ENCODE measurements around the gene MYO5A. TPM values are rescaled to one million over a fixed set of nuclear protein-coding genes. Genes with fewer than 3 reads are reported as not detected.

Gene MYO5A
- total RNA-seq, 1 experiment from 2014 or later, result 21.8 TPM

- H3K27ac ChIP-seq (ENCODE audit: insufficient read length, low read depth, low read length), result peak overlapping the region; percentile 88
- H3K27me3 ChIP-seq (ENCODE audit: insufficient read depth, low read length), result no peaks in the 10 kb centered on the region
- Mint-ChIP-seq H3K9me3 (no peaks in the 10 kb centered on the region), H3K27ac (peak overlapping the region; percentile 84 to 99 (median 99)), H3K4me3 (peak overlapping the region in 1 of 2 experiments; percentile 58; a peak in 2 of 5 replicates), H3K4me1 (peaks cover 69 to 71% of the 10 kb centered on the region in 2 experiments), H3K27me3 (ENCODE audit: low read depth) (no peaks in the 10 kb centered on the region), H3K36me3 (ENCODE audit: insufficient read depth in 1 of 3, low read depth in 3 of 3) (peaks cover 6 to 41% (median 35%) of the 10 kb centered on the region in 3 experiments)
- peaks cover 12% of the 10 kb centered on the region; the same call in 1 of the 2 replicates for H3K4me1 ChIP-seq (ENCODE audit: insufficient read depth, low read length)
- no peak overlapping the region for H2AFZ ChIP-seq (ENCODE audit: low read length)
- peak overlapping the region; percentile 15 for H2AK5ac ChIP-seq (ENCODE audit: insufficient read length, low read length)
- TF ChIP-seq CTCF (conservative IDR thresholded peaks at IDR 0.05), result no peak
- H3K79me1 ChIP-seq (ENCODE audit: insufficient read depth, low read depth, low read length, poor library complexity, severe bottlenecking), result no peaks in the 10 kb centered on the region
- H4K20me1 ChIP-seq (ENCODE audit: control insufficient read depth, insufficient read depth, insufficient read length), result no peaks in the 10 kb centered on the region
- H3K18ac ChIP-seq (ENCODE audit: insufficient read length, low read depth, low read length), result peak overlapping the region; percentile 98
- H2BK20ac ChIP-seq (ENCODE audit: low read depth, low read length, poor library complexity, severe bottlenecking), result peak overlapping the region; percentile 86
- H4K91ac ChIP-seq (ENCODE audit: insufficient read length, low read depth, low read length), result peak overlapping the region; percentile 94
- peak overlapping the region; percentile 41 for H4K8ac ChIP-seq (replicated peaks; ENCODE audit: insufficient read length, low read depth, low read length)
- no peak overlapping the region for H3K56ac ChIP-seq (ENCODE audit: insufficient read length, low read depth, low read length)
- H3K9ac ChIP-seq (ENCODE audit: extremely low read depth, insufficient read length, low read length), result no peak overlapping the region
- H4K5ac ChIP-seq (ENCODE audit: insufficient read length, low read depth, low read length), result peak overlapping the region; percentile 63
- peak overlapping the region; percentile 95 for H3K14ac ChIP-seq (ENCODE audit: insufficient read depth, low read length)
- peak overlapping the region; percentile 97 for H2BK120ac ChIP-seq (ENCODE audit: low read depth, low read length, poor library complexity, severe bottlenecking)
- H3K4me2 ChIP-seq (ENCODE audit: insufficient read depth, insufficient read length, low read length), result no peak overlapping the region
- H3K79me2 ChIP-seq (ENCODE audit: insufficient read depth, low read length), result no peaks in the 10 kb centered on the region
- peak overlapping the region; percentile 99 for H3T11ph ChIP-seq (ENCODE audit: low read length)
- H3K23me2 ChIP-seq (ENCODE audit: insufficient read length, low read depth, low read length, poor library complexity, severe bottlenecking), result no peaks in the 10 kb centered on the region
- no CpG with 5 or more reads among the region's 8 CpGs for WGBS (ENCODE audit: extremely low coverage, insufficient read length, low lambda C conversion rate)
- peak; percentile 96 for DNase-seq
- H3K23ac ChIP-seq (ENCODE audit: insufficient read length, low read depth, low read length), result no peak overlapping the region
- H3K4ac ChIP-seq (ENCODE audit: low read depth, low read length), result peak overlapping the region; percentile 70
- no peaks in the 10 kb centered on the region for H3K9me3 ChIP-seq (ENCODE audit: control insufficient read depth, low read depth, low read length)
- H2BK5ac ChIP-seq (ENCODE audit: insufficient read length, low read length), result no peak overlapping the region
- H2BK15ac ChIP-seq (ENCODE audit: low read depth, low read length), result no peak overlapping the region
- H2BK12ac ChIP-seq (ENCODE audit: insufficient read length, low read depth, low read length), result peak overlapping the region; percentile 90
These were observed 267.0 kb downstream of the MYO5A start for GRCh38 chr15:52261498-52262242.
